Measurements from ENCODE around the gene GOLPH3. TPM values are rescaled to one million over a fixed set of nuclear protein-coding genes. Genes with fewer than 3 reads are reported as not detected.

GOLPH3 gene
- total and polyA plus RNA-seq, 2 of the 8 experiments (the other 6 are each of a cell fraction or from before 2014, with no cell fraction given) = 53.7 to 93.6 TPM

GRCh38 chr5:32099486-32100035 lies 74.6 kb downstream of the GOLPH3 start:
- no peak overlapping the region for H3K27ac ChIP-seq (ENCODE audit: low read depth, low read length)
- H4K20me1 ChIP-seq (replicated peaks in 1 of 2; ENCODE audit: control insufficient read depth in 1 of 2, insufficient read depth in 2 of 2, low read length in 2 of 2) = peaks cover 2 to 4% of the 10 kb centered on the region in 2 experiments
- ChIA-PET POLR2A (ENCODE audit: partially characterized antibody) (no interaction called here), CTCF (ENCODE audit: partially characterized antibody) (interaction anchor here (1.0 to 1.9 kb wide), 6 partner anchors 9 to 275 kb away, joined by 3 to 5 read pairs (median 3); no protein-coding TSS in a partner anchor)
- H3K4ac ChIP-seq (replicated peaks; ENCODE audit: insufficient read length, low read depth, low read length) = no peak overlapping the region
- H3K56ac ChIP-seq (replicated peaks; ENCODE audit: insufficient read length, low read depth, low read length) = no peak overlapping the region
- H2AK5ac ChIP-seq (ENCODE audit: low read depth, low read length) = no peak overlapping the region
- peaks cover 3 to 31% (median 14%) of the 10 kb centered on the region in 4 experiments for H3K36me3 ChIP-seq (ENCODE audit: control insufficient read depth in 2 of 4, insufficient read depth in 4 of 4, low read length in 3 of 4)
- no peaks in the 10 kb centered on the region for H3K9me3 ChIP-seq (ENCODE audit: insufficient read depth in 2 of 2, low read depth in 1 of 2, low read length in 1 of 2)
- no peaks in the 10 kb centered on the region; the same call in 1 of the 2 replicates for H3K79me1 ChIP-seq (ENCODE audit: low read depth, low read length)
- no peak overlapping the region for H3K4me3 ChIP-seq (ENCODE audit: extremely low read depth in 1 of 4, insufficient read depth in 2 of 4, low read depth in 3 of 4, low read length in 4 of 4)
- no peak overlapping the region for H2BK12ac ChIP-seq (ENCODE audit: low read depth, low read length)
- H2BK5ac ChIP-seq (ENCODE audit: low read depth, low read length) = no peak overlapping the region
- H2AFZ ChIP-seq (ENCODE audit: low read length) = no peak overlapping the region
- H3K9ac ChIP-seq (replicated peaks in 1 of 4; ENCODE audit: extremely low read depth in 1 of 4, low read depth in 3 of 4, low read length in 3 of 4) = no peak overlapping the region
- no peak overlapping the region for H4K91ac ChIP-seq (replicated peaks; ENCODE audit: insufficient read length, low read length)
- no peak overlapping the region for H4K8ac ChIP-seq (ENCODE audit: extremely low read depth, insufficient read depth, low read length)
- H2BK120ac ChIP-seq (replicated peaks; ENCODE audit: low read depth, low read length) = no peak overlapping the region
- no peaks in the 10 kb centered on the region for H3K79me2 ChIP-seq (ENCODE audit: control insufficient read depth in 1 of 2, insufficient read depth in 2 of 2, low read length in 2 of 2)
- peak in 1 of 2 experiments; percentile 32 for DNase-seq (ENCODE audit: low read depth in 1 of 2, low spot score in 2 of 2)
- H2BK20ac ChIP-seq (ENCODE audit: low read length) = no peak overlapping the region
- H2BK15ac ChIP-seq (ENCODE audit: low read length) = no peak overlapping the region
- no peak overlapping the region for H3K4me2 ChIP-seq (ENCODE audit: insufficient read depth in 1 of 2, low read depth in 2 of 2, low read length in 2 of 2)
- no peaks in the 10 kb centered on the region for H3K4me1 ChIP-seq (replicated peaks in 1 of 4; ENCODE audit: control insufficient read depth in 3 of 4, insufficient read depth in 4 of 4, low read length in 3 of 4)
- H3K14ac ChIP-seq (ENCODE audit: insufficient read length) = no peak overlapping the region
- WGBS, 2 experiments (ENCODE audit: extremely low coverage in 1 of 2, insufficient coverage in 1 of 2, insufficient read length in 1 of 2, insufficient replicate concordance in 2 of 2, low coverage in 1 of 2, low lambda C conversion rate in 2 of 2, missing lambda C conversion rate in 1 of 2) = 87% methylated on average over 8 of the region's 9 CpGs; no CpG with 5 or more reads in 1 of the 2 experiments
- H3K23me2 ChIP-seq (ENCODE audit: low read depth, low read length) = no peaks in the 10 kb centered on the region
- no peaks in the 10 kb centered on the region; a peak in 1 of 7 replicates for H3K27me3 ChIP-seq (replicated peaks in 1 of 4; ENCODE audit: control insufficient read depth in 3 of 4, extremely low read depth in 1 of 4, insufficient read depth in 3 of 4, low read length in 3 of 4)
- H3K18ac ChIP-seq (ENCODE audit: extremely low read depth, low read length) = no peak overlapping the region
- H4K5ac ChIP-seq (ENCODE audit: insufficient read length, low read depth, low read length) = no peak overlapping the region
- H3K23ac ChIP-seq (ENCODE audit: insufficient read length) = no peak overlapping the region
- no peak for FAIRE-seq
- TF ChIP-seq EZH2 (IDR thresholded peaks at IDR 0.05; ENCODE audit: low read depth, low read length, severe bottlenecking) = no peak
- no peak for TF ChIP-seq CBX5 (IDR thresholded peaks at IDR 0.05; ENCODE audit: low read depth, low read length)
- TF ChIP-seq, protein P1, sequence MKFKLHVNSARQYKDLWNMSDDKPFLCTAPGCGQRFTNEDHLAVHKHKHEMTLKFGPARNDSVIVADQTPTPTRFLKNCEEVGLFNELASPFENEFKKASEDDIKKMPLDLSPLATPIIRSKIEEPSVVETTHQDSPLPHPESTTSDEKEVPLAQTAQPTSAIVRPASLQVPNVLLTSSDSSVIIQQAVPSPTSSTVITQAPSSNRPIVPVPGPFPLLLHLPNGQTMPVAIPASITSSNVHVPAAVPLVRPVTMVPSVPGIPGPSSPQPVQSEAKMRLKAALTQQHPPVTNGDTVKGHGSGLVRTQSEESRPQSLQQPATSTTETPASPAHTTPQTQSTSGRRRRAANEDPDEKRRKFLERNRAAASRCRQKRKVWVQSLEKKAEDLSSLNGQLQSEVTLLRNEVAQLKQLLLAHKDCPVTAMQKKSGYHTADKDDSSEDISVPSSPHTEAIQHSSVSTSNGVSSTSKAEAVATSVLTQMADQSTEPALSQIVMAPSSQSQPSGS (IDR thresholded peaks at IDR 0.05; ENCODE audit: low read length) = no peak
- TF ChIP-seq RNF2 (IDR thresholded peaks at IDR 0.05; ENCODE audit: borderline replicate concordance, low read depth, low read length, missing control alignments, poor library complexity, severe bottlenecking) = no peak
- no peak for TF ChIP-seq CREB1 (IDR thresholded peaks at IDR 0.05)
- TF ChIP-seq SP1 (IDR thresholded peaks at IDR 0.05; ENCODE audit: low read depth, low read length) = no peak
- no peak for TF ChIP-seq KDM1A (IDR thresholded peaks at IDR 0.05; ENCODE audit: borderline replicate concordance, low read length)
- no peak for TF ChIP-seq ZNF274 (IDR thresholded peaks at IDR 0.05; ENCODE audit: borderline replicate concordance, extremely low read depth, low read length)
- no peak for TF ChIP-seq CEBPB (IDR thresholded peaks at IDR 0.05; ENCODE audit: low read depth, low read length)
- no peak for TF ChIP-seq RAD21 (IDR thresholded peaks at IDR 0.05 in 1 of 2, conservative IDR thresholded peaks at IDR 0.05 in 1 of 2; ENCODE audit: low read depth in 2 of 2, low read length in 2 of 2)
- no peak for TF ChIP-seq TCF12 (IDR thresholded peaks at IDR 0.05; ENCODE audit: low read depth, low read length)
- no peak for TF ChIP-seq ASH2L (IDR thresholded peaks at IDR 0.05; ENCODE audit: low read length)

All from H1 (cell line).